ENCODE measurements around the gene RRAGD.
A peak's percentile ranks its signal among the peaks of the same experiment; 100 is the strongest.

Gene RRAGD

GRCh38 chr6:89379281-89379680 lies 32.8 kb downstream of the RRAGD start:
- H3K4me3 ChIP-seq (ENCODE audit: low read depth, low read length) = no peak overlapping the region

GRCh38 chr6:89378628-89379027 lies 33.4 kb downstream of the RRAGD start:
- no peak overlapping the region for H3K4me3 ChIP-seq (ENCODE audit: low read depth, low read length)

- no peak overlapping the region for H3K4me3 ChIP-seq (ENCODE audit: low read depth, low read length)
Measured at GRCh38 chr6:89375427-89376267, 36.4 kb downstream of the RRAGD start.

- no peak overlapping the region for H3K4me3 ChIP-seq (ENCODE audit: low read depth, low read length)
Measured at GRCh38 chr6:89372506-89372901, 39.6 kb downstream of the RRAGD start.

- no peak overlapping the region for H3K4me3 ChIP-seq (ENCODE audit: low read depth, low read length)
Measured at GRCh38 chr6:89371849-89372505, 40.1 kb downstream of the RRAGD start.

GRCh38 chr6:89368999-89369398 lies 43.1 kb downstream of the RRAGD start:
- no peak overlapping the region for H3K4me3 ChIP-seq (ENCODE audit: low read depth, low read length)

- no peak overlapping the region for H3K4me3 ChIP-seq (ENCODE audit: low read depth, low read length)
Measured at GRCh38 chr6:89368107-89368506, 44.0 kb downstream of the RRAGD start.

GRCh38 chr6:89364586-89364985 lies 47.5 kb downstream of the RRAGD start:
- H3K4me3 ChIP-seq (ENCODE audit: low read depth, low read length) = no peak overlapping the region

- no peak overlapping the region for H3K4me3 ChIP-seq (ENCODE audit: low read depth, low read length)
Measured at GRCh38 chr6:89361171-89361570, 50.9 kb downstream of the RRAGD start.

GRCh38 chr6:89360415-89360999 lies 51.6 kb downstream of the RRAGD start:
- no peak overlapping the region for H3K4me3 ChIP-seq (ENCODE audit: low read depth, low read length)

GRCh38 chr6:89359561-89359960 lies 52.5 kb downstream of the RRAGD start:
- no peak overlapping the region for H3K4me3 ChIP-seq (ENCODE audit: low read depth, low read length)

- no peak overlapping the region for H3K4me3 ChIP-seq (ENCODE audit: low read depth, low read length)
Measured at GRCh38 chr6:89357390-89357789, 54.7 kb downstream of the RRAGD start.

- H3K4me3 ChIP-seq (ENCODE audit: low read depth, low read length) = no peak overlapping the region
Measured at GRCh38 chr6:89356642-89357170, 55.4 kb downstream of the RRAGD start.

- no peak overlapping the region for H3K4me3 ChIP-seq (ENCODE audit: low read depth, low read length)
Measured at GRCh38 chr6:89355511-89356194, 56.4 kb downstream of the RRAGD start.

- H3K4me3 ChIP-seq (ENCODE audit: low read depth, low read length) = no peak overlapping the region
Measured at GRCh38 chr6:89353702-89354392, 58.2 kb downstream of the RRAGD start.

GRCh38 chr6:89353118-89353556 lies 58.9 kb downstream of the RRAGD start:
- peak overlapping the region; percentile 71 for H3K4me3 ChIP-seq (ENCODE audit: low read depth, low read length)

- peak within 1 kb of the TSS; percentile 71 for H3K4me3 ChIP-seq (ENCODE audit: low read depth, low read length)
Measured at GRCh38 chr6:89352278-89353117, 59.6 kb downstream of the RRAGD start, which contains the start of gene UBE2J1. Gene UBE2J1 (minus strand): TSS chr6:89352722. CDS start chr6:89352569, 153 bp downstream.

GRCh38 chr6:89351671-89352277 lies 60.3 kb downstream of the RRAGD start:
- H3K4me3 ChIP-seq (ENCODE audit: low read depth, low read length) = peak overlapping the region; percentile 71

Data from iPS-11a (cell line).